HCT116 (cell line): ENCODE measurements around the gene ATM. TPM values are rescaled to one million over a fixed set of nuclear protein-coding genes. Genes with fewer than 3 reads are reported as not detected.

Experiments
- ATAC-seq: fragments of 200-7000 bp; cut with Tn5 transposase; 2 replicates; pipeline ENCODE4 v1.9.1; 2020; ENCODE audit warnings: mild to moderate bottlenecking, moderate library complexity
- BruUV-seq: library from RNA; stranded (reverse); fragments of 400-500 nt; replicated peaks from 2 replicates; lab custom pipeline; 2021; lab: Mats Ljungman, UMichigan
- CTCF ChIA-PET: fragments of 300-600 bp; sonication (Branson Sonifier 250); formaldehyde crosslinking; loops from one replicate; lab custom pipeline; 2021; ENCODE audit warnings: antibody characterized with exemption; lab: Charles Lee
- POLR2A ChIA-PET: fragments of 300-600, 350-600 bp; sonication (Branson Sonifier 250); formaldehyde crosslinking; loops from one replicate; lab custom pipeline; 2021; ENCODE audit warnings: antibody characterized with exemption; lab: Charles Lee
- RAD21 ChIA-PET, 2 experiments: fragments of 300-600 bp; sonication (Branson Sonifier 250); formaldehyde crosslinking; loops; one replicate each; lab custom pipeline; 2023; ENCODE audit warnings: low total read pairs in 2 of 2; ENCODE audit not compliant: uncharacterized antibody in 2 of 2, unreplicated experiment in 2 of 2, low non-redundant PET in 1 of 2; lab: Charles Lee
- DNase-seq: peaks from one replicate; pipeline ENCODE4 v3.0.0-alpha.2; 2010; ENCODE audit warnings: low read depth, low spot score
- H2AFZ ChIP-seq: fragments of 200-600 bp; shearing (Covaris generic), sonication (generic); 2 replicates; pipeline ENCODE4 v1.6.1; 2017; ENCODE audit warnings: low read depth, mixed run types, mixed read lengths, antibody characterized with exemption, low read length; ENCODE audit not compliant: poor library complexity, severe bottlenecking
- H3K27ac ChIP-seq: 2 replicates; pipeline ENCODE4 v1.5.1; 2012; ENCODE audit warnings: low read depth, low read length
- H3K27me3 ChIP-seq: fragments of 200-600 bp; sonication (generic); 2 replicates; pipeline ENCODE4 v1.6.1; 2016; ENCODE audit warnings: mixed run types, low read length, mixed read lengths; ENCODE audit not compliant: insufficient read depth
- H3K36me3 ChIP-seq, 2 experiments: fragments of 200-500 bp in 1 of 2; fragments of 200-600 bp in 1 of 2; sonication (Bioruptor generic) in 1 of 2; sonication (generic) in 1 of 2; 2 replicates each; pipeline versions ENCODE4 v1.5.1 to v1.6.1; 2014 to 2016; ENCODE audit warnings: low read length in 2 of 2, inconsistent platforms in 1 of 2, mixed read lengths in 1 of 2, mixed run types in 1 of 2; ENCODE audit not compliant: insufficient read depth in 2 of 2, control insufficient read depth in 1 of 2
- H3K4me1 ChIP-seq, 2 experiments: fragments of 200-600 bp in 1 of 2; sonication (generic) in 1 of 2; 2 replicates each; pipeline versions ENCODE4 v1.5.1 to v1.6.1; 2012 to 2017; ENCODE audit warnings: low read length in 2 of 2, inconsistent platforms in 1 of 2, mild to moderate bottlenecking in 1 of 2, mixed read lengths in 1 of 2, mixed run types in 1 of 2, moderate library complexity in 1 of 2; ENCODE audit not compliant: insufficient read depth in 2 of 2, control insufficient read depth in 1 of 2
- H3K4me2 ChIP-seq: fragments of 200-600 bp; sonication (generic); 2 replicates; pipeline ENCODE4 v1.6.1; 2017; ENCODE audit warnings: mixed run types, low read length, mixed read lengths
- H3K4me3 ChIP-seq, 2 experiments: fragments of 200-600 bp in 1 of 2; sonication (generic) in 1 of 2; replicated peaks in 1 of 2; 2 replicates each; pipeline ENCODE4 v1.5.1; 2011 to 2016; ENCODE audit warnings: low read length in 2 of 2, control low read depth in 1 of 2, low read depth in 1 of 2, mild to moderate bottlenecking in 1 of 2, mixed read lengths in 1 of 2, mixed run types in 1 of 2
- H3K79me2 ChIP-seq: fragments of 200-600 bp; sonication (generic); 2 replicates; pipeline ENCODE4 v1.6.1; 2017; ENCODE audit warnings: mild to moderate bottlenecking, mixed run types, low read length, moderate library complexity, mixed read lengths; ENCODE audit not compliant: insufficient read depth
- H3K9ac ChIP-seq: fragments of 200-600 bp; sonication (generic); 2 replicates; pipeline ENCODE4 v1.6.1; 2016; ENCODE audit warnings: low read length, mixed read lengths
- H3K9me2 ChIP-seq: fragments of 200-600 bp; sonication (generic), shearing (Covaris generic); 2 replicates; pipeline ENCODE4 v1.6.1; 2017; ENCODE audit warnings: mixed run types, mild to moderate bottlenecking, moderate library complexity; ENCODE audit not compliant: insufficient read depth
- H3K9me3 ChIP-seq, 2 experiments: fragments of 200-500 bp in 1 of 2; fragments of 200-600 bp in 1 of 2; sonication (Bioruptor generic) in 1 of 2; sonication (generic) in 1 of 2; 2 replicates each; pipeline ENCODE4 v1.6.1; 2014 to 2017; ENCODE audit warnings: low read length in 2 of 2, mixed read lengths in 2 of 2, inconsistent platforms in 1 of 2, low read depth in 1 of 2, mild to moderate bottlenecking in 1 of 2, mixed run types in 1 of 2, moderate library complexity in 1 of 2; ENCODE audit not compliant: control insufficient read depth in 1 of 2, insufficient read depth in 1 of 2
- H4K20me1 ChIP-seq: fragments of 200-600 bp; sonication (generic), shearing (Covaris generic); 2 replicates; pipeline ENCODE4 v1.6.1; 2017; ENCODE audit warnings: mixed run types, mild to moderate bottlenecking, moderate library complexity; ENCODE audit not compliant: insufficient read depth
- ATF3 ChIP-seq: IDR thresholded peaks from 2 replicates; pipeline ENCODE4 v1.6.1; 2012
- CBX3 ChIP-seq: IDR thresholded peaks from 2 replicates; pipeline ENCODE4 v1.6.1; 2012; ENCODE audit warnings: low read depth
- CEBPB ChIP-seq: IDR thresholded peaks from 2 replicates; pipeline ENCODE4 v1.6.1; 2012; ENCODE audit warnings: low read depth
- EGR1 ChIP-seq: IDR thresholded peaks from 2 replicates; pipeline ENCODE4 v1.6.1; 2012; ENCODE audit warnings: low read depth
- ELF1 ChIP-seq: IDR thresholded peaks from 2 replicates; pipeline ENCODE4 v1.6.1; 2012; ENCODE audit warnings: low read depth, borderline replicate concordance
- EZH2phosphoT487 ChIP-seq: fragments of 200-600 bp; IDR thresholded peaks from 2 replicates; pipeline ENCODE4 v1.6.1; 2018; ENCODE audit warnings: antibody characterized with exemption, borderline replicate concordance
- FOSL1 ChIP-seq: IDR thresholded peaks from 2 replicates; pipeline ENCODE4 v1.6.1; 2012; ENCODE audit warnings: low read depth
- JUND ChIP-seq: IDR thresholded peaks from 2 replicates; pipeline ENCODE4 v1.6.1; 2012
- POLR2A ChIP-seq: IDR thresholded peaks from 2 replicates; pipeline ENCODE4 v1.7.0; 2011; ENCODE audit warnings: borderline replicate concordance; ENCODE audit not compliant: insufficient read depth, insufficient read length; ENCODE audit errors: extremely low read depth
- POLR2AphosphoS5 ChIP-seq: IDR thresholded peaks from 2 replicates; pipeline ENCODE4 v1.6.1; 2011; ENCODE audit warnings: mild to moderate bottlenecking, low read depth, low read length, moderate library complexity
- RAD21 ChIP-seq: IDR thresholded peaks from 2 replicates; pipeline ENCODE4 v1.6.1; 2012; ENCODE audit warnings: low read depth, mild to moderate bottlenecking
- REST ChIP-seq: IDR thresholded peaks from 2 replicates; pipeline ENCODE4 v1.6.1; 2012; ENCODE audit warnings: low read depth
- SIN3A ChIP-seq: IDR thresholded peaks from 2 replicates; pipeline ENCODE4 v1.6.1; 2012; ENCODE audit warnings: low read depth
- SP1 ChIP-seq: IDR thresholded peaks from 2 replicates; pipeline ENCODE4 v1.6.1; 2012; ENCODE audit warnings: low read depth
- TCF7L2 ChIP-seq: IDR thresholded peaks from 2 replicates; pipeline ENCODE4 v1.7.0; 2011; ENCODE audit warnings: borderline replicate concordance, inconsistent platforms; ENCODE audit not compliant: insufficient read depth, insufficient read length; ENCODE audit errors: extremely low read depth
- YY1 ChIP-seq: IDR thresholded peaks from 2 replicates; pipeline ENCODE4 v1.6.1; 2011; ENCODE audit warnings: low read length, low read depth, moderate library complexity, mild to moderate bottlenecking; ENCODE audit not compliant: insufficient replicate concordance; ENCODE audit errors: extremely low read depth
- ZBTB33 ChIP-seq: IDR thresholded peaks from 2 replicates; pipeline ENCODE4 v1.6.1; 2011; ENCODE audit warnings: mild to moderate bottlenecking, low read length, moderate library complexity; ENCODE audit not compliant: insufficient replicate concordance; ENCODE audit errors: extremely low read depth
- ZFX ChIP-seq: fragments of 450-650 bp; IDR thresholded peaks from 2 replicates; pipeline ENCODE4 v1.6.1; 2017
- ZNF274 ChIP-seq: fragments of 200-500 bp; sonication (Bioruptor generic); IDR thresholded peaks from 2 replicates; pipeline ENCODE4 v1.6.1; 2014; ENCODE audit warnings: mild to moderate bottlenecking, low read depth, low read length, inconsistent platforms
- intact Hi-C: fragments of 100-400 bp; cut with micrococcal nuclease; formaldehyde crosslinking; loops from 2 replicates; pipeline ENCODE4 v1.10.0; 2022
- total RNA-seq: library from RNA; stranded (reverse); gene quantifications from one replicate; pipeline ENCODE4 v1.2.1, GENCODE V29; 2021; ENCODE audit not compliant: unreplicated experiment
- TF ChIP-seq, protein P1 (sequence below): IDR thresholded peaks from 2 replicates; pipeline ENCODE4 v1.6.1; 2012

Gene ATM
- total RNA-seq, 1 experiment from 2014 or later = 32.2 TPM

DNA sequence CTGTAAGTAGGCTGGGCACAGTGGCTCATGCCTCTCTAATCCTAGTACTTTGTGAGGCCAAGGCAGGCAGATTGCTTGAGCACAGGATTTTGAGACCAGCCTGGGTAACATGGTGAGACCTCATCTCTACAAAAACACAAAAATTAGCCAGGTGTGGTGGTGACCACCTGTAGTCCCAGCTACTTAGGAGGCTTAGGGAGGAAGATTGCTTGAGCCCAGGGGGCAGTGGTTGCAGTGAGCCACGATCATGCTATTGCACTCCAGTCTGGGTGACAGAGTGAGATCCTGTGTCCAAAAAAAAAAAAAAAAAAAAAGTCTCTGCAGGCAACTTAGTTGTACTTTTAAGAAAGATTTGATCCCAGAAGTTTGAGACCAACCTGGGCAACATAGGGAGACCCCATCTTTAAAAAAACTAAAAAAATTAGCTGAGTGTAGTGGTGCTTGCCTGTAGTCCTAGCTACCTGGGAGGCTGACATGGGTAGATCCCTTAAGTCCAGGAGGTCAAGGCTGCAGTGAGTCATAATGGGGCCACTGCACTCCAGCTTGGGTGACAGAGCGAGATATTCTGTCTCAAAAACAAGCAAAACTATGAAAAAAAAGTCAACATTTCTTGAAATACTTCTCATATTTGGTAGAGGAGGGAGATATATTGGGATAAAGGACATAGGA is 10.5 kb downstream of the ATM start:
- POLR2A ChIA-PET = no interaction called here
- CTCF ChIA-PET = interaction anchor here (0.9 kb wide), 1 partner anchor 10 kb away, joined by 3 read pairs; the partner anchor contains the start of gene ATM
- RAD21 ChIA-PET = no interaction called here
- Histone ChIP-seq H3K9me3 (no peaks in the 10 kb centered on the region), H3K4me2 (no peak overlapping the region), H3K27ac (no peak overlapping the region), H4K20me1 (no peaks in the 10 kb centered on the region), H3K4me3 (no peak overlapping the region), H3K79me2 (peaks cover 6% of the 10 kb centered on the region; the same call in 1 of the 2 replicates), H3K36me3 (peaks cover 11 to 30% of the 10 kb centered on the region in 2 experiments; a peak in 3 of 4 replicates), H3K27me3 (no peaks in the 10 kb centered on the region), H3K9ac (no peak overlapping the region), H3K4me1 (no peaks in the 10 kb centered on the region), H3K9me2 (no peaks in the 10 kb centered on the region), H2AFZ (no peak overlapping the region)
- intact Hi-C loops = no loop called here
- TF ChIP-seq REST (no peak), SP1 (no peak), ATF3 (no peak), CEBPB (no peak), ELF1 (no peak), CBX3 (no peak), EZH2phosphoT487 (no peak), POLR2AphosphoS5 (no peak), POLR2A (no peak), TCF7L2 (no peak), FOSL1 (no peak), ZBTB33 (no peak), SIN3A (no peak), JUND (no peak), ZFX (no peak), EGR1 (no peak), ZNF274 (no peak), RAD21 (no peak), YY1 (no peak)
- TF ChIP-seq, protein P1, sequence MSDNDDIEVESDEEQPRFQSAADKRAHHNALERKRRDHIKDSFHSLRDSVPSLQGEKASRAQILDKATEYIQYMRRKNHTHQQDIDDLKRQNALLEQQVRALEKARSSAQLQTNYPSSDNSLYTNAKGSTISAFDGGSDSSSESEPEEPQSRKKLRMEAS = no peak
- no peak for DNase-seq
- ATAC-seq = no peak
- BruUV-seq = no TSS peak
